Urinary bladder (tissue), 4 donors: ENCODE results near the gene RNF151. TPM values are rescaled to one million over a fixed set of nuclear protein-coding genes. Genes with fewer than 3 reads are reported as not detected.
A peak's percentile ranks its signal among the peaks of the same experiment; 100 is the strongest.
"Not testable (repeated sequence)": the region's sequence is repeated elsewhere in the genome, so short reads cannot be mapped to it uniquely, and the experiment has no call there.

Experiments used
- DNase-seq: peaks from one replicate; pipeline ENCODE4 v3.0.0-alpha.2; 2015; ENCODE audit errors: extremely low spot score
- H3K27ac ChIP-seq: one replicate; pipeline ENCODE4 v1.5.1; 2013; ENCODE audit warnings: low read depth, mild to moderate bottlenecking, moderate library complexity
- H3K36me3 ChIP-seq: one replicate; pipeline ENCODE4 v1.6.1; 2013; ENCODE audit warnings: mild to moderate bottlenecking, moderate library complexity; ENCODE audit not compliant: insufficient read depth
- H3K4me1 ChIP-seq: one replicate; pipeline ENCODE4 v1.6.1; 2013; ENCODE audit warnings: mild to moderate bottlenecking, moderate library complexity; ENCODE audit not compliant: insufficient read depth
- H3K4me3 ChIP-seq: one replicate; pipeline ENCODE4 v1.5.1; 2013; ENCODE audit warnings: low read depth, low read length
- WGBS: extraction: QIAGEN DNeasy Blood & Tissue Kit; methylation state at CpG from one replicate; pipeline ENCODE4 v1.1.7; 2013; 5-methylcytosine and 5-hydroxymethylcytosine counted together
- polyA plus RNA-seq: library from polyadenylated mRNA; stranded (reverse); fragments of 200-250 nt; gene quantifications from one replicate; pipeline ENCODE4 v1.2.3, GENCODE V29; 2013
- total RNA-seq: library from RNA; depleted of rRNA; stranded (reverse); fragments of >200 nt; gene quantifications from one replicate; pipeline ENCODE4 v1.2.3, GENCODE V29; 2014
- donor health status: healthy with polysubstance abuse.
- donor health status: healthy.

RNF151 gene
- total and polyA plus RNA-seq, 2 donors: not detected

DNA sequence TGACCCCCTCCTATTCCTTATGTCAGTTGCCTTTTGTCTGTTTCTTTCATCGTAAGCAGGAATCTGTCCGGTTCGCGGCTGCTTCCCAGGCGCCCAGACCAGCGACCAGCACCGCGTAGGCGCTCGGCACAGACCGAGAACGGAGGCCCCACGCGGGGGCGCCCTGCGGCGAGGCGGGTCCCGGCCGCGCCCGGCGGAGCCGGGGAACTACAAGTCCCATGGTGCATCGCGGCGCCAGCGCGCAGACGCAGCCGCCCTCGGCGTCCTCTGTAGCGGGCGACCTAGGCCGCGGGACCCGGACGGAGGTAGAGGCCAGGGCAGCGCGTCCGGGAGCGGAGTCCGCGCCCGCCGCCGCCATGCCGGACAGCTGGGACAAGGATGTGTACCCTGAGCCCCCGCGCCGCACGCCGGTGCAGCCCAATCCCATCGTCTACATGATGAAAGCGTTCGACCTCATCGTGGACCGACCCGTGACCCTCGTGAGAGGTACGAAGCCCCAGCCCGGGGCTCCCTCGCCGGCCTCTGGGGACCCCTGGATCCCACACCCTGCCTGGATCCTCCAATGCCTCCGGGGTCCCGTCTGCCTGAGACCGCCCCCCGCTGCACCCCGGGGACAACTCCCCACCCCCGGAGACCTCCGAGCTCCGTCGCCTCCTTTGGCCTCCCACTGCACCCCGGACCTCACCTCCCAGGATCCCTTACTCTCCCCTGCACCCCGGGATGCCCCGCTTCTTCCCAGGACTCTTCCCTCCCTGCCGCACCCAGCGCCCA, 7.2 kb upstream of the RNF151 start, which contains the start of gene NDUFB10:
Gene NDUFB10 (plus strand): TSS at position 270 of the 771 bp plus-strand sequence. CDS start 87 bp downstream, at position 357.
- DNase-seq: no peak
- H3K36me3 ChIP-seq: no peaks in the 10 kb centered on the region
- no peaks in the 10 kb centered on the region for H3K4me1 ChIP-seq
- H3K27ac ChIP-seq: peak within 1 kb of the TSS; percentile 66
- H3K4me3 ChIP-seq: peak within 1 kb of the TSS; percentile 80
- under 1% methylated on average over 79 of the region's 79 CpGs for WGBS

DNA sequence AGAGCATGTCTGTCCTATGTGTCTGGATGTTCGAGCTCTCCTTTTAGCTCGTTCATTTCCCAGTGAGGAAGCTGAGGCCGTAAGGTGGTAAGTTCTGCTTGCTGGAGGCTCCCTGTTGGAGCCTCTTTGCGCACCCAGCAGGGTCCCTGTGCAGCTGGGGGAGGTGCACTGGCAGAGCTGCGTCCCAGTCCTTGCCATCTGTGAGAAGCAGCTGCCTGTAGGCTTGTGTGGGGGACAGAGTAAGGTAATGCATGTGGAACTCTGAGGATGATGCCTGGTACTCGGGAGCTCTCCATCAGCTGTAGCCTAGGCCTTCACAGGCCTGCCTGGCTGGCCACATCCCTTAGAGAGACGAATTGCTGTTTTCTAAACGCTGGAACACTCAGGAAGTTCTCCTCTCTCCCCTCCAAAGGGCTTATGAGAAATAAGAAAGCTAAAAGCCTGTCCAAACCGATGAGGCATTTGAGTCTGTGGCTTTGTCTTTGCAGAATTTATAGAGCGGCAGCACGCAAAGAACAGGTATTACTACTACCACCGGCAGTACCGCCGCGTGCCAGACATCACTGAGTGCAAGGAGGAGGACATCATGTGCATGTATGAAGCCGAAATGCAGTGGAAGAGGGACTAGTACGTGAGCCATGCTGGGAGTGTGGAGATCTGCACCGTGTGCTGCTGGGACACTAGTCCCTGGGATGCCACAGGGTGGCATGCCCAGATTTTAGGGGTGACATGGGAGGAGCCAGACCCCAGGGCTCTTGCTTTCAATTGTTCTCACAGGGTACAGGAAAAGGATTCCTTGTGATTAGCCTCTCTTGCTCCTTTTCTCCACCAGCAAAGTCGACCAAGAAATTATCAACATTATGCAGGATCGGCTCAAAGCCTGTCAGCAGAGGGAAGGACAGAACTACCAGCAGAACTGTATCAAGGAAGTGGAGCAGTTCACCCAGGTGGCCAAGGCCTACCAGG, 5.7 kb upstream of the RNF151 start:
- Histone ChIP-seq H3K4me3 (no peak overlapping the region), H3K27ac (no peak overlapping the region), H3K36me3 (no peaks in the 10 kb centered on the region), H3K4me1 (no peaks in the 10 kb centered on the region)
- WGBS: 51% methylated on average over 20 of the region's 20 CpGs
- no peak for DNase-seq

DNA sequence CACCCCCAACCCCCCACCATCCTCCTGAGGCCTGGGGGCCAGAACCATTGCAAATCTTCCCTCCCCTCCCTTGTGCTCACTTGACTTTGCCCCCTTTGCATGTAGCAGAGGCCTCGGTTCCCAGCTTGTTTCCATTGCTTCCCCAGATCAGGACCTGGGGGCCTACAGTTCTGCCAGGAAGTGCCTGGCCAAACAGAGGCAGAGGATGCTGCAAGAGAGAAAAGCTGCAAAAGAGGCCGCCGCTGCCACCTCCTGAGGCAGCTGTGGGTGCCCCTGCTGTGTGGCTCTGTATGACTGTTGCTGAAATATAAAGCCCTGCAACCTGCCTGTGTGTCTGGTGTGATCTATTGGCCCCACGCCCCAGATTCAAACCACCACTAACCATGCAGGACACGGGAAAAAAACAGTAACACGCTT, 5.0 kb upstream of the RNF151 start:
- H3K36me3 ChIP-seq: no peaks in the 10 kb centered on the region
- DNase-seq: no peak
- H3K4me1 ChIP-seq: no peaks in the 10 kb centered on the region
- no peak overlapping the region for H3K4me3 ChIP-seq
- no peak overlapping the region for H3K27ac ChIP-seq
- 63% methylated on average over 6 of the region's 6 CpGs for WGBS

DNA sequence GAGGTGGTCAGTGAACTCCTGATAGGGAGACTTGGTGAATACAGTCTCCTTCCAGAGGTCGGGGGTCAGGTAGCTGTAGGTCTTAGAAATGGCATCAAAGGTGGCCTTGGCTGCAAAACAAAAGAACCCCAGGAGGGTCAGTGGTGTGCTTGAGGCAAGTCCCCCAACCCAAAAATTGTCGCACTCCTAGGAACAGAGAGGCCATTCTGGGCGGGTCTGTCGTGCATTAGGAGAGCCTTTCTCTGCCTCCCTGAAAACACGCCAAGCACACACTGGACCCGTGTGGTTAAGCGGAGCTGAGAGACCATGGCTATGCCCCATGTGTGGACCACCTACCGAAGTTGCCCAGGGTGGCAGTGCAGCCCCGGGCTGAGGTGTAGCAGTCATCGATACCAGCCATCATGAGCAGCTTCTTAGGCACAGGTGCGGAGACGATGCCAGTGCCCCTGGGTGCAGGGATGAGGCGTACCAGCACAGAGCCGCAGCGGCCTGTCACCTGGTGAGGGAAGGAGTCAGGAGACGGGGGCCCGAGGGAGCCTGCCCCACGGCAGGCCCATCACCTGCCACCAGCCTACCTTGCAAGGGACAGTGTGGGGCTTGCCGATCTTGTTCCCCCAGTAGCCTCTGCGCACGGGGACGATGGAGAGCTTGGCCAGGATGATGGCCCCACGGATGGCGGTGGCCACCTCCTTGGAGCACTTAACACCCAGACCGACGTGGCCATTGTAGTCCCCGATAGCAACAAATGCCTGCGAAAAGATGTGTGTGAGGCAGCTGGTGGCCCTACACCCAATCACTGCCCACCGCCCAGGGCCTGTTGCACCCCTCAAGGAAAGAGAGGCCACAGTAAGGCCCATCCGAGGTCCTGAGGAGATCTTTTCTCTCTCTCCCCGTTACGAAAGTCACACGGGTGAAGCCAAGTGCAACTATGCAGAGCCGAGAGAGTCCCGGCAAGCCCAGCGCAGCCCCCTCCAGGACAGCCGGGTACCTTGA, 4.2 kb upstream of the RNF151 start:
- H3K4me3 ChIP-seq, DNase-seq, H3K4me1 ChIP-seq, H3K36me3 ChIP-seq, H3K27ac ChIP-seq: not testable (repeated sequence)
- 89% methylated on average over 37 of the region's 37 CpGs for WGBS

DNA sequence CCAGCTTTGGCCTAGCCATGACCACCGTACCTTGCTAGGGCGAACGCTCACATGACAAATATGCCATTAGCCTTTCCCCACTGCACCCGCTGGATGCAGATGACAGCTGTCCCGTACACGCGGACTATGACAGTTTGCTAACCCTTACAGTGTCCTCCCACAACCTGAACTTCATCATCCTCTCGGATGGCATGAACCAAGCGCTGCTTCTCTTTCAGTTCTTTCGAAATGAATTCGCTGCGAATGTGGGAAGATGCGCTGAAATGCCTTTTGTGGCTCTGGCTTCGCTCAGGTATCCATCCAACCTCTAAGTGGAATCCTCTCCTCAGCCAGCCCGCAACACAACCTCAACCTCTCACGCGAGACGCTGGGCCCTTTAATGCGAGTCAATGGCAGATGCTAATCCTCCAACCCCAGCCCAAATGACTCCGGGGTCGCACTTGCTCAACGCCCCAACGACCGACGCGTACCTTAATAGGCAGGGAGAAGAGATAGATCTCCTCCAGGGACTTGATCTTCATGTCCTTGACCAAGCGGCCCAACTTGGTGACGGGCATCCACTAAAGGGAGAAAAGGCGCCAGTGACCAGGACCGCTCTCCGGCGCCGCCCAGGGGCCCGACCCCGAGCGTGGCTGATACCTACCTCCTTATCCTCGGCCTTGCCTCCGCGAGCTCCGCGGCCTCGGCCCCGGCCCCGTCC, 2.7 kb upstream of the RNF151 start:
- no peak for DNase-seq
- Histone ChIP-seq H3K4me3 (peak overlapping the region; percentile 51), H3K36me3 (no peaks in the 10 kb centered on the region), H3K27ac (peak overlapping the region; percentile 89), H3K4me1 (no peaks in the 10 kb centered on the region)
- WGBS: 9% methylated on average over 44 of the region's 44 CpGs

DNA sequence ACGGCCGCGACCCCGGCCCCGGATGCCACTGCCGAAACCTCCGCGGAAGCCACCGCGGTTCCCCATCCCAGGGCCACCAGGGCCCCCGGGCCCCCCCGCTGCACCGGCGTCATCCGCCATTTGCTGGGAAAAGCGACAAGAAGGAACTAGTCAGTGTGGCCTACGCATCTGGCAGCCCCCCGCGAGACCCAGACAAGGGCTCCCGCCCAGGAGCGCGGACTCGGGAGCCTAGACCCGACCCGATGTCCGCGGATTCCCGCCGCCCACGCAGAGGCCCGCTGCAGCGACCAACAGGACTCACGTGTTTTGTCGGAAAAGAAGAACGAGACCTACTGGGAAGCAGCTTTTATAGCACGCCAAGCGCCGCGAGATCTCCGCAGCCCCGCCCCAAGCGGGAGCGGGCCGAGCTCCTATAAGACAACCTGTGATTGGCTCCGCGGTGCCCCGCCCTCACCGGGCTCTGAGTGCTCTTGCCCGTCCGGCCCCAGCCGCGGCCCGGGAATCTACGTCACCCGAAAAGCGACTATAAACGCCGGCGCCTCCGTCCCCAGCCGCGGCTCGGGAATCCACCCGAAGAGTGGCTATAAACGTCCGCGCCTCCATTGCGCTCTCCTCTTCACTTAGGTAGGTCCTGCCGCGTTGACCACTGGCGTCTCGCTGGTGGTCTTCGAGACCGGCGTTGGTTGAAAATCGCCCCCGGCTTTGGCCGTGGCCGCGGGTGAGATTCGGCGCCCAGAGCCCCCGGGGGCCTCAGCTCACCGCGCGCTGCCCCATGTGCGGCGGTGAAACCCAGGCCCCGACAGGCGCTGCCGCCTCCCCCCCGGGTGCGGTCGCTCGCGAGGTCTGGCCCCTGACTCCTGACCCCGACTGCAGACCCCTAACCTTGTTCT, 1.9 kb upstream of the RNF151 start, which contains the start of gene RPS2:
Gene RPS2 (minus strand): TSS at position 321 of the 890 bp plus-strand sequence. CDS start 201 bp downstream, at position 120.
- DNase-seq: peak; percentile 96
- under 1% methylated on average over 97 of the region's 97 CpGs for WGBS
- Histone ChIP-seq H3K27ac (peak within 1 kb of the TSS; percentile 90), H3K36me3 (no peaks in the 10 kb centered on the region), H3K4me3 (peak within 1 kb of the TSS; percentile 68), H3K4me1 (no peaks in the 10 kb centered on the region)

DNA sequence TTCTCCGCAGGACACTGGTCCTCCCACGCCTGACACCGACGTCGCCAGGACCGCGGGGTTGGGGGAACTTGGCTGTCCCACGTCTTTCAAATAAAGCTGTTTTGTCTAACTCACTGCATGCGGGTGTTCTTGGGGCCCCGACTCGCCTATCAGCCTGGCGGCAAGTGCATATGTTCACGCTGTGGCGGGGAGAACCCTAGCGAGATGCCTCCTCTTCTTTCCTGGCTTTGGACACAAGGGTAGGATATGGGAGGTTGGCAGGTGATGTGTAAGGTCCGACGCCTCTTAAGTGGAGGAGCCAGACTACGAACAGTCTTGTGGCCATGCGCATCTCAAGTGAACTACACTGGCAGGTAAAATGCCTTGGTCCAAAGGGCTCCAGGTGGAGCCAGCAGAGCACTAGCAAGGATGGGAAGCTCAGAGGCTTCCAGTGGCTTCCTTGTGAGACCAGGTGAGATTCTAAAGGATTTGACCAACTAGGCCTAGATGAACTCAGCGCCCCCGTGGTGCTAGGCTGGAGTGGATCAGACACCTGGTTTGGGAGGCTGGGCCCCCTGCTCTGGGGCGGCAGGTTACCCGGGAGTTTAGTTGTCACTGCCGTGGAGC, 1.2 kb upstream of the RNF151 start:
- Histone ChIP-seq H3K4me1 (no peaks in the 10 kb centered on the region), H3K27ac (peak overlapping the region; percentile 90), H3K36me3 (no peaks in the 10 kb centered on the region), H3K4me3 (peak overlapping the region; percentile 68)
- DNase-seq: no peak
- WGBS: 22% methylated on average over 24 of the region's 24 CpGs

DNA sequence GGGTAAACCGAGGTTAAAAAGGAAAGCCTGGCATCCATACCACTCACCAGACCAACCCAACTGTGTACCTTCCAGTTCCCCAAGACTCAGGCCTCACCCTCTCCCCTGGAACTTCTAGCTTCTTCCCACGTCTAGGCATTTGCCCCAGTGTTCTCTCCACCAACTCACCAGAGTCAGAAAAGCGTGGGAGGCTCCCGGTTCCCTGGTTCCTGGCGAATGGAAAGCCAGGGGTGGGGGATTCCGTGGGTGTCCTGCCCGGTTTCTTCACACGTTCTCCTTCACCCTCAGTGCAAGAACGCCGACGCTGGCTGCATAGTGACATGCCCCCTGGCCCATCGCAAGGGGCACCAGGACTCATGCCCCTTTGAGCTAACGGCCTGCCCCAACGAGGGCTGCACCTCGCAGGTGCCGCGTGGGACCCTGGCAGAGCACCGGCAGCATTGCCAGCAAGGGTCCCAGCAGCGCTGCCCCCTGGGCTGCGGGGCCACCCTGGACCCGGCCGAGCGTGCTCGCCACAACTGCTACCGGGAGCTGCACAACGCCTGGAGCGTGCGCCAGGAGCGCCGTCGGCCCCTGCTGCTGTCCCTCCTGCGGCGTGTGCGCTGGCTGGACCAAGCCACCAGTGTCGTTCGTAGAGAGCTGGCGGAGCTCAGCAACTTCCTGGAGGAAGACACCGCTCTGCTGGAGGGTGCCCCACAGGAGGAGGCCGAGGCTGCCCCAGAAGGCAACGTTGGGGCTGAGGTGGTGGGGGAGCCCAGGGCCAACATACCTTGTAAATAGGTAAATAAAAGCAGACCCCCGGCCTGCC, 1.7 kb downstream of the RNF151 start:
- no peak overlapping the region for H3K4me3 ChIP-seq
- peaks cover 1% of the 10 kb centered on the region for H3K4me1 ChIP-seq
- WGBS: 88% methylated on average over 41 of the region's 41 CpGs
- DNase-seq: no peak
- no peak overlapping the region for H3K27ac ChIP-seq
- no peaks in the 10 kb centered on the region for H3K36me3 ChIP-seq

DNA sequence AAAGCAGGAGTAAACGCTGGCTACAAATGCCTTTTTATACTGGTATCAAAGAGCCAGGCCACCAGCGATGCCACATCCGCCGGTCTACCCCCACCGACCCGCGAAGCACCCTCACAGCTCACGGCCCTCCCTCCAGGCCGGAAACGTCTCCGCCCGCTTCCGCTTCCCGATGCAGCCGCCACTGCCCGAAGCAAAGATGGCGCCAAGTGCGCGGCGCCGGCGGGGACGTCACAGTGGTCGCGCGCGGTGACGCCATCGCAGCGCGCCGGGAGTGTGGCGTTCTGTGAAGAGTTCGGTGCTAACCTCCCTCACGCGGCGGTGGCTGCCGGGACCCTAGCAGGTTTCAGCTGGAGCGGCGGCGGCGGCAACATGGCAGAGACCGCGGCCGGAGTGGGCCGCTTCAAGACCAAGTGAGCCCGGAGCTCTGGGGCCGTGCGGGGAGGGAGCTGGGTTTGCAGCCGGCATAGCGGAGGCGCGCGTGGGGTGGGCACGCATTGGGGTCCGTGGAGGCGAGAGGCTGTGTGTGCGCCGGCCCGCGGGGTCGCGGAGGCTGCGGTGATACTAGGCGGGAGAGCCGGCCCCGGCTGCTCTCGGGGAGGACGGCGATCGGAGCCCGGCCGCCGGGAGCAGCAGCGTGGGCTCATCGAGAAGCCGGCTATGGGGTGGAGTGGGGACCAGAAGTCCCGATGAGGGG, 5.3 kb downstream of the RNF151 start, which contains the start of gene TBL3:
Gene TBL3 (plus strand): TSS at position 258 of the 694 bp plus-strand sequence. CDS start 112 bp downstream, at position 370.
- peak; percentile 76 for DNase-seq
- Histone ChIP-seq H3K36me3 (peaks cover 6% of the 10 kb centered on the region), H3K4me3 (peak within 1 kb of the TSS; percentile 99), H3K4me1 (peaks cover 1% of the 10 kb centered on the region), H3K27ac (peak within 1 kb of the TSS; percentile 95)
- WGBS: under 1% methylated on average over 78 of the region's 78 CpGs

DNA sequence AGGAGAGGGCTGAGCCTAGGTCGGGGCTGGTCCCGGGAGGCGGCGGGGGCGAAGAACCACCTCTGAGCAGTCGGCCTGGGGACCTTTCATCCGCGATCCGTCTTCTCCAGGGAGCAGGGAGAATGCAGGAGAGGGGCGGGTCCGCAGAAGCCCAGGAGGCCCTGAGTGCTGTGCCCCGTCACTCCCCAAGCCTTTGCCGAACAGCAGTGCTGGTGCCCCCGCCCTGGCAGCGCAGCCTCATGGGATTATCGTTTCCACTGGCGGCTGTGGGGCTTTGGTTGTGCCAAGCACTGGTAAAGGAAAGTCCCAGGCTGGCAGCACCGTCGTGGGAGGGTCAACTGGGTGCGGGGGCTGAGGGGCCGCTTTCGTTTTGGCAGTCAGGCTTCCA, 5.8 kb downstream of the RNF151 start:
- Histone ChIP-seq H3K4me3 (peak overlapping the region; percentile 99), H3K36me3 (peaks cover 8% of the 10 kb centered on the region), H3K27ac (no peak overlapping the region), H3K4me1 (peaks cover 1% of the 10 kb centered on the region)
- DNase-seq: no peak
- WGBS: 3% methylated on average over 22 of the region's 22 CpGs
